Right atrium auricular region (tissue), 2 donors: ENCODE results near the gene FKBP10. TPM values are rescaled to one million over a fixed set of nuclear protein-coding genes. Genes with fewer than 3 reads are reported as not detected.
"Not testable (repeated sequence)": the region's sequence is repeated elsewhere in the genome, so short reads cannot be mapped to it uniquely, and the experiment has no call there.

Experiments
- DNase-seq: peaks from one replicate; pipeline ENCODE4 v3.0.0-alpha.2; 2019; ENCODE audit warnings: low spot score
- H3K27ac ChIP-seq, 2 donors: fragments of 200-600 bp; sonication (generic); 1 replicate in 1 of 2; 2 replicates in 1 of 2; pipeline ENCODE4 v1.5.1; 2016 to 2019
- H3K27me3 ChIP-seq, 2 donors: fragments of 200-600 bp; sonication (generic); one replicate each; pipeline versions ENCODE4 v1.5.1 to v1.6.0; 2017 to 2019
- H3K36me3 ChIP-seq: fragments of 200-600 bp; sonication (generic); one replicate; pipeline ENCODE4 v1.5.1; 2016
- H3K4me1 ChIP-seq, 2 donors: fragments of 200-600 bp; sonication (generic); one replicate each; pipeline versions ENCODE4 v1.5.1 to v1.6.0; 2017 to 2019
- H3K4me3 ChIP-seq, 2 donors: fragments of 200-600 bp; sonication (generic); 1 replicate in 1 of 2; 2 replicates in 1 of 2; pipeline ENCODE4 v1.5.1; 2017 to 2019; ENCODE audit warnings: mild to moderate bottlenecking in 1 of 2, moderate library complexity in 1 of 2
- H3K9me3 ChIP-seq, 2 donors: fragments of 200-600 bp; sonication (generic); one replicate each; pipeline ENCODE4 v1.5.1; 2019
- total RNA-seq, 2 donors: library from RNA; depleted of rRNA; stranded (reverse); fragments of >200 nt; gene quantifications; one replicate each; pipeline ENCODE4 v1.1.0, GENCODE V29; 2016
- TF ChIP-seq, protein P1 (sequence below), 2 donors: fragments of 200-600 bp; sonication (generic); IDR thresholded peaks; one replicate each; pipeline ENCODE4 v1.5.1; 2019; ENCODE audit warnings: antibody characterized with exemption in 2 of 2

Gene FKBP10
- total RNA-seq, 2 donors from 2014 or later, result 24.7 to 35.1 TPM

DNA sequence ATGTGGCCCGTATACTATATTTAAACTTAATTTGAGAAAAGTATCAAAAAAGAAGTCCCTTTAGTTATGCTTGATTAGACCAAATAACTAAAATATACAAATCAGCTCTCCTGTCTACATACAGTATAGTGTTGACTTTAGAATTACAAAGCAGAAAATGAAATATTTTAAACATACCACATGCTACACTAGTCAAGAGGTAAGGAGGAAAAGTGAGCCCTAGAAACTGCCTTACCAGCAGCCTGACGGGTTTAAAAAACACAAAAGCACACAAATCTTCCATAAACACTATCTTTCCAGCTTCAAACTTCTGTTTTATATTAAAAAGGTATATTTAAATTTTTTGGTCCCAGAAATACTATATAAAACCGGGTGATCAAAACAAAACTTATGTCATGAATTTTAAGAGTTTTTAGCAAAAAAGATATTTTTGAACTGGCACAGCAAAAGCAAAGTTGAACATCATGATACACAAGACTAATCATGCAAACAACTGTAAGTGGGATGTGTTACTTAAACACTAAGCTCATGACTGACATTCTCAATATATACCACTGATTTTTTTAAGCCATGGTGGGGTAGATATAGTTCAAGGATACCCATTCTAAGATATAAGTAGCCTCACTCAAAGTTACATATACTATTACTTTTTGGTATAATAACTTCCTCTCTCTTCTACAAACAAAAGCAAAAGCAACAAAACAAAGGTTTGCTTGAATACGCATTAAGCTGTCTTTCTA, 36.6 kb downstream of the FKBP10 start:
- no peaks in the 10 kb centered on the region for H3K27me3 ChIP-seq
- TF ChIP-seq, protein P1, sequence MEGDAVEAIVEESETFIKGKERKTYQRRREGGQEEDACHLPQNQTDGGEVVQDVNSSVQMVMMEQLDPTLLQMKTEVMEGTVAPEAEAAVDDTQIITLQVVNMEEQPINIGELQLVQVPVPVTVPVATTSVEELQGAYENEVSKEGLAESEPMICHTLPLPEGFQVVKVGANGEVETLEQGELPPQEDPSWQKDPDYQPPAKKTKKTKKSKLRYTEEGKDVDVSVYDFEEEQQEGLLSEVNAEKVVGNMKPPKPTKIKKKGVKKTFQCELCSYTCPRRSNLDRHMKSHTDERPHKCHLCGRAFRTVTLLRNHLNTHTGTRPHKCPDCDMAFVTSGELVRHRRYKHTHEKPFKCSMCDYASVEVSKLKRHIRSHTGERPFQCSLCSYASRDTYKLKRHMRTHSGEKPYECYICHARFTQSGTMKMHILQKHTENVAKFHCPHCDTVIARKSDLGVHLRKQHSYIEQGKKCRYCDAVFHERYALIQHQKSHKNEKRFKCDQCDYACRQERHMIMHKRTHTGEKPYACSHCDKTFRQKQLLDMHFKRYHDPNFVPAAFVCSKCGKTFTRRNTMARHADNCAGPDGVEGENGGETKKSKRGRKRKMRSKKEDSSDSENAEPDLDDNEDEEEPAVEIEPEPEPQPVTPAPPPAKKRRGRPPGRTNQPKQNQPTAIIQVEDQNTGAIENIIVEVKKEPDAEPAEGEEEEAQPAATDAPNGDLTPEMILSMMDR (IDR thresholded peaks at IDR 0.05), result no peak
- H3K27ac ChIP-seq, result no peak overlapping the region
- peaks cover 11% of the 10 kb centered on the region for H3K36me3 ChIP-seq
- H3K9me3 ChIP-seq, result no peaks in the 10 kb centered on the region
- H3K4me1 ChIP-seq, result no peaks in the 10 kb centered on the region
- DNase-seq, result no peak
- no peak overlapping the region for H3K4me3 ChIP-seq

DNA sequence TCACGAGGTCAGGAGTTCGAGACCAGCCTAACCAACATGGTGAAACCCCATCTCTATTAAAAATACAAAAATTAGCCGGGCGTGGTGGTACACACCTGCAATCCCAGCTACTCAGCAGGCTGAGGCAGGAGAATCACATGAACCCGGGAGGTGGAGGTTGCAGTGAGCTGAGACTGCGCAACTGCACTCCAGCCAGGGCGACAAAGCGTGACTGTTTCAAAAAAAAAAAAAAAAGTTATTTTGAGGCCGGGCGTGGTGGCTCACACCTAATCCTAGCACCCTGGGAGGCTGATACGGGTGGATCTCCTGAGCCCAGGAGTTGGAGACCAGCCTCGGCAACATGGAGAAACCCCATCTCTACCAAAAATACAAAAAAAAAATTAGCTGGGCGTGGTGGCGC, 38.6 kb downstream of the FKBP10 start:
- not testable (repeated sequence) for DNase-seq, H3K27me3 ChIP-seq, H3K4me3 ChIP-seq, H3K4me1 ChIP-seq, H3K9me3 ChIP-seq, H3K27ac ChIP-seq
- H3K36me3 ChIP-seq, result peaks cover 19% of the 10 kb centered on the region

DNA sequence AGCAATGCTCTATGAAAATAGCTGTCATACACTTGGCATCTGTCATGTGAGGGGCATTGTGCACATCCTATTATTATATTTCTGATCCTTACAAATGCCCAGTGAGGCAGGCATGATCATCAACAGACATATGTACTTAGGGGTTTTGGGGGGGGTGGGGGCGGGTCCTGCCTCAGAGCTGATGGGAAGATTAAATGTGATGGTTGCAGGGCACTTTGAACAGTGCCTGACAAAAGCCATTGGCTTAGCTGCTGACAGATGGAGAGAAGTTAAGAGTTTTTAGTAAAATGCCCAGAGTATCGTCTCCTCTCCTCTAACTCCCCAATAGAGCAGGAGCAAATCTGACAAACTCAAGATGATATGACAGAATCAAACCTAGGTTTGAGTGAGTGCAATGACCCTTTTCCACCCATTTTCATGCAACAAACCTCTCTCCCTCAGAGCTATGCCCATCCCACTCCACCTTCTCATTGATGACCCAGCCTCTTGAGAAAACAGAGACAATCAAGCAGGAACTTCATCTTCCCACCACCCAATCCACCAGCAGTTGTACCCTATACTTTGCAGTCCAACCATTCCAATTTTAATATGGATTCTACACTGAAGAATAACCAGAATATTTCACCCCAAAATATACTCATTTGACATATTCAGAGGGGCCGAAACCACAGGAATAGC, 47.6 kb downstream of the FKBP10 start:
- Histone ChIP-seq H3K27ac (no peak overlapping the region), H3K4me1 (peaks cover 0 to 36% of the 10 kb centered on the region in 2 donors), H3K36me3 (no peaks in the 10 kb centered on the region), H3K27me3 (no peaks in the 10 kb centered on the region), H3K4me3 (no peak overlapping the region), H3K9me3 (no peaks in the 10 kb centered on the region)
- TF ChIP-seq, protein P1 (IDR thresholded peaks at IDR 0.05), result no peak
- no peak for DNase-seq

DNA sequence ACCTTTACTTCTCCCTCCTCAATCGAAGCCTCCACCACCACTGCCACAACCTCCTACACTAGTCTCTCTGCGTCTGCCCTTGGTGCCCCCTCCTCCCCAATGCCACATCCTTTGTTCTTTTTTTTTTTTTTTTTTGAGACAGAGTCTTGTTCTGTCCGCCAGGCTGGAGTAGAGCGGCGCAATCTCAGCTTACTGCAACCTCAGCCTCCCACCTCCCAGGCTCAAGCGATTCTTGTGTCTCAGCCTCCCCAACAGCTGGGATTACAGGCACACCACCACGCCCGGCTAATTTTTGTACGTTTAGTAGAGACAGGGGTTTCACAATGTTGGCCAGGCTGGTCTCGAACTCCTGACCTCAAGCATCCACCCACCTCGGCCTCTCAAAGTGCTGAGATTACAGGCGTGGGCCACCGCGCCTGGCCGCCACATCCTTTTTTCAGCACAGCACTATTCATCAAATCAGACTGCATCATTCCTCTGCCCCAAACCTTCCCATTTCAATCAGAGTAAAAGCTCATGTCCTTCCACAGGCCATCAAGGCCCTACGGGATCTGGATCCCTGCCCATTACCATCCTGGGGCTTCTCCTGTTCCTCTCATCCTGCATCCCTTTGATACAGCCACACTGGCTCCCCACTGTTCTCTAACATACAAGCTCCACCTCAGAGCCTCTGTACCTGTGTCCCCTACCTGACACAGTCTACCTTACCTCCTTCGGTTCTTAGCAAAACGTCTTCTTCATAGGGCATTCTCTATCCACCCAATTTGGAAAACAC, 50.5 kb downstream of the FKBP10 start:
- DNase-seq, result no peak
- no peaks in the 10 kb centered on the region for H3K27me3 ChIP-seq
- H3K36me3 ChIP-seq, result peaks cover 12% of the 10 kb centered on the region
- H3K27ac ChIP-seq, result no peak overlapping the region
- no peaks in the 10 kb centered on the region for H3K9me3 ChIP-seq
- H3K4me1 ChIP-seq, result peaks cover 0 to 38% of the 10 kb centered on the region in 2 donors
- TF ChIP-seq, protein P1 (IDR thresholded peaks at IDR 0.05), result no peak
- no peak overlapping the region for H3K4me3 ChIP-seq

DNA sequence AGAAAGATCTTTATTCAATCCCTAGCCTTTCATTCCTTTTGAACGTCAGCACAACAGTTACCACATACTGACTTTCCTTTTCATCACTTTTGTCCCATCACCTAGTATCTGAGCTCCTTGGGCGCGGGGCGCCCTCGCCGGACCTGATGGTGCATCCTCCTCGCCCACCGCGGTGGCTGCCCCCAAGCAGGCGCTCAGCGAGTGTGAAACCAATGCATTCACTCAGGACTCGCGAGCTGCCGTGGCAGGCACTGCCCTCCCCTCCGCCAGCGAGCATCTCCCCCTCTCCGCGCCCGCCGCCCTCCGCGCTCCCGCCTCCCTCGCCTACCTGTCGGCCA, 51.7 kb downstream of the FKBP10 start:
- TF ChIP-seq, protein P1 (IDR thresholded peaks at IDR 0.05), result no peak
- peak overlapping the region; percentile 93 to 97 for H3K27ac ChIP-seq
- H3K4me1 ChIP-seq, result peaks cover 0 to 38% of the 10 kb centered on the region in 2 donors

More for the DNA sequence above, 51.7 kb downstream of the FKBP10 start:
- Histone ChIP-seq H3K4me3 (peak overlapping the region; percentile 94 to 100), H3K9me3 (no peaks in the 10 kb centered on the region), H3K27me3 (no peaks in the 10 kb centered on the region), H3K36me3 (peaks cover 18% of the 10 kb centered on the region)
- no peak for DNase-seq
